HCT116 (cell line): ENCODE results near the gene CTNNA2. TPM values are rescaled to one million over a fixed set of nuclear protein-coding genes. Genes with fewer than 3 reads are reported as not detected.

Experiments used
- ATAC-seq: fragments of 200-7000 bp; cut with Tn5 transposase; 2 replicates; pipeline ENCODE4 v1.9.1; 2020; ENCODE audit warnings: mild to moderate bottlenecking, moderate library complexity
- BruUV-seq: library from RNA; stranded (reverse); fragments of 400-500 nt; replicated peaks from 2 replicates; lab custom pipeline; 2021; lab: Mats Ljungman, UMichigan
- CTCF ChIA-PET: fragments of 300-600 bp; sonication (Branson Sonifier 250); formaldehyde crosslinking; loops from one replicate; lab custom pipeline; 2021; ENCODE audit warnings: antibody characterized with exemption; lab: Charles Lee
- POLR2A ChIA-PET: fragments of 300-600, 350-600 bp; sonication (Branson Sonifier 250); formaldehyde crosslinking; loops from one replicate; lab custom pipeline; 2021; ENCODE audit warnings: antibody characterized with exemption; lab: Charles Lee
- RAD21 ChIA-PET, 2 experiments: fragments of 300-600 bp; sonication (Branson Sonifier 250); formaldehyde crosslinking; loops; one replicate each; lab custom pipeline; 2023; ENCODE audit warnings: low total read pairs in 2 of 2; ENCODE audit not compliant: uncharacterized antibody in 2 of 2, unreplicated experiment in 2 of 2, low non-redundant PET in 1 of 2; lab: Charles Lee
- DNase-seq: peaks from one replicate; pipeline ENCODE4 v3.0.0-alpha.2; 2010; ENCODE audit warnings: low read depth, low spot score
- H2AFZ ChIP-seq: fragments of 200-600 bp; shearing (Covaris generic), sonication (generic); 2 replicates; pipeline ENCODE4 v1.6.1; 2017; ENCODE audit warnings: low read depth, mixed run types, mixed read lengths, antibody characterized with exemption, low read length; ENCODE audit not compliant: poor library complexity, severe bottlenecking
- H3K27ac ChIP-seq: 2 replicates; pipeline ENCODE4 v1.5.1; 2012; ENCODE audit warnings: low read depth, low read length
- H3K27me3 ChIP-seq: fragments of 200-600 bp; sonication (generic); 2 replicates; pipeline ENCODE4 v1.6.1; 2016; ENCODE audit warnings: mixed run types, low read length, mixed read lengths; ENCODE audit not compliant: insufficient read depth
- H3K36me3 ChIP-seq, 2 experiments: fragments of 200-500 bp in 1 of 2; fragments of 200-600 bp in 1 of 2; sonication (Bioruptor generic) in 1 of 2; sonication (generic) in 1 of 2; 2 replicates each; pipeline versions ENCODE4 v1.5.1 to v1.6.1; 2014 to 2016; ENCODE audit warnings: low read length in 2 of 2, inconsistent platforms in 1 of 2, mixed read lengths in 1 of 2, mixed run types in 1 of 2; ENCODE audit not compliant: insufficient read depth in 2 of 2, control insufficient read depth in 1 of 2
- H3K4me1 ChIP-seq, 2 experiments: fragments of 200-600 bp in 1 of 2; sonication (generic) in 1 of 2; 2 replicates each; pipeline versions ENCODE4 v1.5.1 to v1.6.1; 2012 to 2017; ENCODE audit warnings: low read length in 2 of 2, inconsistent platforms in 1 of 2, mild to moderate bottlenecking in 1 of 2, mixed read lengths in 1 of 2, mixed run types in 1 of 2, moderate library complexity in 1 of 2; ENCODE audit not compliant: insufficient read depth in 2 of 2, control insufficient read depth in 1 of 2
- H3K4me2 ChIP-seq: fragments of 200-600 bp; sonication (generic); 2 replicates; pipeline ENCODE4 v1.6.1; 2017; ENCODE audit warnings: mixed run types, low read length, mixed read lengths
- H3K4me3 ChIP-seq, 2 experiments: fragments of 200-600 bp in 1 of 2; sonication (generic) in 1 of 2; replicated peaks in 1 of 2; 2 replicates each; pipeline ENCODE4 v1.5.1; 2011 to 2016; ENCODE audit warnings: low read length in 2 of 2, control low read depth in 1 of 2, low read depth in 1 of 2, mild to moderate bottlenecking in 1 of 2, mixed read lengths in 1 of 2, mixed run types in 1 of 2
- H3K79me2 ChIP-seq: fragments of 200-600 bp; sonication (generic); 2 replicates; pipeline ENCODE4 v1.6.1; 2017; ENCODE audit warnings: mild to moderate bottlenecking, mixed run types, low read length, moderate library complexity, mixed read lengths; ENCODE audit not compliant: insufficient read depth
- H3K9ac ChIP-seq: fragments of 200-600 bp; sonication (generic); 2 replicates; pipeline ENCODE4 v1.6.1; 2016; ENCODE audit warnings: low read length, mixed read lengths
- H3K9me2 ChIP-seq: fragments of 200-600 bp; sonication (generic), shearing (Covaris generic); 2 replicates; pipeline ENCODE4 v1.6.1; 2017; ENCODE audit warnings: mixed run types, mild to moderate bottlenecking, moderate library complexity; ENCODE audit not compliant: insufficient read depth
- H3K9me3 ChIP-seq, 2 experiments: fragments of 200-500 bp in 1 of 2; fragments of 200-600 bp in 1 of 2; sonication (Bioruptor generic) in 1 of 2; sonication (generic) in 1 of 2; 2 replicates each; pipeline ENCODE4 v1.6.1; 2014 to 2017; ENCODE audit warnings: low read length in 2 of 2, mixed read lengths in 2 of 2, inconsistent platforms in 1 of 2, low read depth in 1 of 2, mild to moderate bottlenecking in 1 of 2, mixed run types in 1 of 2, moderate library complexity in 1 of 2; ENCODE audit not compliant: control insufficient read depth in 1 of 2, insufficient read depth in 1 of 2
- H4K20me1 ChIP-seq: fragments of 200-600 bp; sonication (generic), shearing (Covaris generic); 2 replicates; pipeline ENCODE4 v1.6.1; 2017; ENCODE audit warnings: mixed run types, mild to moderate bottlenecking, moderate library complexity; ENCODE audit not compliant: insufficient read depth
- ATF3 ChIP-seq: IDR thresholded peaks from 2 replicates; pipeline ENCODE4 v1.6.1; 2012
- CEBPB ChIP-seq: IDR thresholded peaks from 2 replicates; pipeline ENCODE4 v1.6.1; 2012; ENCODE audit warnings: low read depth
- EGR1 ChIP-seq: IDR thresholded peaks from 2 replicates; pipeline ENCODE4 v1.6.1; 2012; ENCODE audit warnings: low read depth
- ELF1 ChIP-seq: IDR thresholded peaks from 2 replicates; pipeline ENCODE4 v1.6.1; 2012; ENCODE audit warnings: low read depth, borderline replicate concordance
- EZH2 ChIP-seq: fragments of 200-600 bp; sonication (generic); IDR thresholded peaks from 2 replicates; pipeline ENCODE4 v1.6.1; 2017; ENCODE audit warnings: antibody characterized with exemption, mixed run types
- EZH2phosphoT487 ChIP-seq: fragments of 200-600 bp; IDR thresholded peaks from 2 replicates; pipeline ENCODE4 v1.6.1; 2018; ENCODE audit warnings: antibody characterized with exemption, borderline replicate concordance
- FOSL1 ChIP-seq: IDR thresholded peaks from 2 replicates; pipeline ENCODE4 v1.6.1; 2012; ENCODE audit warnings: low read depth
- JUND ChIP-seq: IDR thresholded peaks from 2 replicates; pipeline ENCODE4 v1.6.1; 2012
- POLR2A ChIP-seq: IDR thresholded peaks from 2 replicates; pipeline ENCODE4 v1.7.0; 2011; ENCODE audit warnings: borderline replicate concordance; ENCODE audit not compliant: insufficient read depth, insufficient read length; ENCODE audit errors: extremely low read depth
- SIN3A ChIP-seq: IDR thresholded peaks from 2 replicates; pipeline ENCODE4 v1.6.1; 2012; ENCODE audit warnings: low read depth
- SRF ChIP-seq: IDR thresholded peaks from 2 replicates; pipeline ENCODE4 v1.6.1; 2012; ENCODE audit warnings: low read depth
- TCF7L2 ChIP-seq: IDR thresholded peaks from 2 replicates; pipeline ENCODE4 v1.7.0; 2011; ENCODE audit warnings: borderline replicate concordance, inconsistent platforms; ENCODE audit not compliant: insufficient read depth, insufficient read length; ENCODE audit errors: extremely low read depth
- YY1 ChIP-seq: IDR thresholded peaks from 2 replicates; pipeline ENCODE4 v1.6.1; 2011; ENCODE audit warnings: low read length, low read depth, moderate library complexity, mild to moderate bottlenecking; ENCODE audit not compliant: insufficient replicate concordance; ENCODE audit errors: extremely low read depth
- ZBTB33 ChIP-seq: IDR thresholded peaks from 2 replicates; pipeline ENCODE4 v1.6.1; 2011; ENCODE audit warnings: mild to moderate bottlenecking, low read length, moderate library complexity; ENCODE audit not compliant: insufficient replicate concordance; ENCODE audit errors: extremely low read depth
- ZFX ChIP-seq: fragments of 450-650 bp; IDR thresholded peaks from 2 replicates; pipeline ENCODE4 v1.6.1; 2017
- ZNF274 ChIP-seq: fragments of 200-500 bp; sonication (Bioruptor generic); IDR thresholded peaks from 2 replicates; pipeline ENCODE4 v1.6.1; 2014; ENCODE audit warnings: mild to moderate bottlenecking, low read depth, low read length, inconsistent platforms
- intact Hi-C: fragments of 100-400 bp; cut with micrococcal nuclease; formaldehyde crosslinking; loops from 2 replicates; pipeline ENCODE4 v1.10.0; 2022
- total RNA-seq: library from RNA; stranded (reverse); gene quantifications from one replicate; pipeline ENCODE4 v1.2.1, GENCODE V29; 2021; ENCODE audit not compliant: unreplicated experiment
- TF ChIP-seq, protein P1 (sequence below): IDR thresholded peaks from 2 replicates; pipeline ENCODE4 v1.6.1; 2012; ENCODE audit warnings: low read depth
- TF ChIP-seq, protein P2 (sequence below), 3 experiments: fragments of 200-600 bp in 1 of 3; sonication (generic) in 1 of 3; IDR thresholded peaks in 2 of 3; conservative IDR thresholded peaks in 1 of 3; 2 replicates each; pipeline ENCODE4 v1.5.1; 2012 to 2017; ENCODE audit warnings: low read depth in 2 of 3, low read length in 2 of 3, antibody characterized with exemption in 1 of 3, borderline replicate concordance in 1 of 3, control low read depth in 1 of 3, mild to moderate bottlenecking in 1 of 3, mixed read lengths in 1 of 3, mixed run types in 1 of 3, moderate library complexity in 1 of 3; ENCODE audit not compliant: insufficient read depth in 1 of 3

The CTNNA2 gene
- total RNA-seq, 1 experiment from 2014 or later = not detected

DNA sequence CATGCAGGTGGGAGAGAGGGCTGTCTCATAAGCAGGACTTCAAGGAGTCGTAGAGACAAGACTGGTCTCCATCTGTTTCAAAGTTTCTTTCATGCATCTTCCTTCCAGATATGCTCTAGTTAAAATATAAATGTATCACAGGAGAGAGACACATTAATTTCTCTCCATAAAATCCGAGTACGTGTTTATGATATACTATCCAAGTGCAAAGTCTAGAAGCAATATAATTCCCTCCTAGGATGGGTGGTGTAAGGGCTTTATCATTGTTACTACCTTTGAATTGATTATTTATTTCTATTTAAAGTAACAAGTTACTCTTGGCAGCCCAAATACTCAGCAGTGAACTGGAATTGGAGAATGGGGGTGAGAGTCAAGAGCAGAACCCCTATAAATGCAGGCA lies 619.4 kb downstream of the CTNNA2 start:
- no peak for DNase-seq
- H3K4me3 ChIP-seq = no peak overlapping the region
- H4K20me1 ChIP-seq = no peaks in the 10 kb centered on the region
- BruUV-seq = no TSS peak
- no peaks in the 10 kb centered on the region for H3K36me3 ChIP-seq
- no peak overlapping the region for H2AFZ ChIP-seq
- no peak overlapping the region for H3K4me2 ChIP-seq
- H3K4me1 ChIP-seq = no peaks in the 10 kb centered on the region
- intact Hi-C loops = no loop called here
- H3K79me2 ChIP-seq = no peaks in the 10 kb centered on the region
- H3K9me3 ChIP-seq = peaks cover 18 to 26% of the 10 kb centered on the region in 2 experiments; a peak in 2 of 4 replicates
- no peaks in the 10 kb centered on the region for H3K9me2 ChIP-seq
- no peak overlapping the region for H3K27ac ChIP-seq
- no peak for ATAC-seq
- ChIA-PET RAD21 (no interaction called here), CTCF (no interaction called here), POLR2A (no interaction called here)
- TF ChIP-seq CEBPB (no peak), TCF7L2 (no peak), ZNF274 (no peak), ZFX (no peak), JUND (no peak), EZH2phosphoT487 (no peak), EGR1 (no peak), POLR2A (no peak), YY1 (no peak), ZBTB33 (no peak), SRF (no peak), EZH2 (no peak), SIN3A (no peak), FOSL1 (no peak), ATF3 (no peak), ELF1 (no peak)
- TF ChIP-seq, protein P1, sequence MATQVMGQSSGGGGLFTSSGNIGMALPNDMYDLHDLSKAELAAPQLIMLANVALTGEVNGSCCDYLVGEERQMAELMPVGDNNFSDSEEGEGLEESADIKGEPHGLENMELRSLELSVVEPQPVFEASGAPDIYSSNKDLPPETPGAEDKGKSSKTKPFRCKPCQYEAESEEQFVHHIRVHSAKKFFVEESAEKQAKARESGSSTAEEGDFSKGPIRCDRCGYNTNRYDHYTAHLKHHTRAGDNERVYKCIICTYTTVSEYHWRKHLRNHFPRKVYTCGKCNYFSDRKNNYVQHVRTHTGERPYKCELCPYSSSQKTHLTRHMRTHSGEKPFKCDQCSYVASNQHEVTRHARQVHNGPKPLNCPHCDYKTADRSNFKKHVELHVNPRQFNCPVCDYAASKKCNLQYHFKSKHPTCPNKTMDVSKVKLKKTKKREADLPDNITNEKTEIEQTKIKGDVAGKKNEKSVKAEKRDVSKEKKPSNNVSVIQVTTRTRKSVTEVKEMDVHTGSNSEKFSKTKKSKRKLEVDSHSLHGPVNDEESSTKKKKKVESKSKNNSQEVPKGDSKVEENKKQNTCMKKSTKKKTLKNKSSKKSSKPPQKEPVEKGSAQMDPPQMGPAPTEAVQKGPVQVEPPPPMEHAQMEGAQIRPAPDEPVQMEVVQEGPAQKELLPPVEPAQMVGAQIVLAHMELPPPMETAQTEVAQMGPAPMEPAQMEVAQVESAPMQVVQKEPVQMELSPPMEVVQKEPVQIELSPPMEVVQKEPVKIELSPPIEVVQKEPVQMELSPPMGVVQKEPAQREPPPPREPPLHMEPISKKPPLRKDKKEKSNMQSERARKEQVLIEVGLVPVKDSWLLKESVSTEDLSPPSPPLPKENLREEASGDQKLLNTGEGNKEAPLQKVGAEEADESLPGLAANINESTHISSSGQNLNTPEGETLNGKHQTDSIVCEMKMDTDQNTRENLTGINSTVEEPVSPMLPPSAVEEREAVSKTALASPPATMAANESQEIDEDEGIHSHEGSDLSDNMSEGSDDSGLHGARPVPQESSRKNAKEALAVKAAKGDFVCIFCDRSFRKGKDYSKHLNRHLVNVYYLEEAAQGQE = no peak
- TF ChIP-seq, protein P2, sequence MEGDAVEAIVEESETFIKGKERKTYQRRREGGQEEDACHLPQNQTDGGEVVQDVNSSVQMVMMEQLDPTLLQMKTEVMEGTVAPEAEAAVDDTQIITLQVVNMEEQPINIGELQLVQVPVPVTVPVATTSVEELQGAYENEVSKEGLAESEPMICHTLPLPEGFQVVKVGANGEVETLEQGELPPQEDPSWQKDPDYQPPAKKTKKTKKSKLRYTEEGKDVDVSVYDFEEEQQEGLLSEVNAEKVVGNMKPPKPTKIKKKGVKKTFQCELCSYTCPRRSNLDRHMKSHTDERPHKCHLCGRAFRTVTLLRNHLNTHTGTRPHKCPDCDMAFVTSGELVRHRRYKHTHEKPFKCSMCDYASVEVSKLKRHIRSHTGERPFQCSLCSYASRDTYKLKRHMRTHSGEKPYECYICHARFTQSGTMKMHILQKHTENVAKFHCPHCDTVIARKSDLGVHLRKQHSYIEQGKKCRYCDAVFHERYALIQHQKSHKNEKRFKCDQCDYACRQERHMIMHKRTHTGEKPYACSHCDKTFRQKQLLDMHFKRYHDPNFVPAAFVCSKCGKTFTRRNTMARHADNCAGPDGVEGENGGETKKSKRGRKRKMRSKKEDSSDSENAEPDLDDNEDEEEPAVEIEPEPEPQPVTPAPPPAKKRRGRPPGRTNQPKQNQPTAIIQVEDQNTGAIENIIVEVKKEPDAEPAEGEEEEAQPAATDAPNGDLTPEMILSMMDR (IDR thresholded peaks at IDR 0.05 in 2 of 3, conservative IDR thresholded peaks at IDR 0.05 in 1 of 3; ENCODE audit: borderline replicate concordance in 1 of 3, insufficient read depth in 1 of 3, low read depth in 2 of 3, low read length in 2 of 3) = no peak
- H3K9ac ChIP-seq = no peak overlapping the region
- H3K27me3 ChIP-seq = no peaks in the 10 kb centered on the region
